ENCODE results near the gene IQCK. TPM values are rescaled to one million over a fixed set of nuclear protein-coding genes. Genes with fewer than 3 reads are reported as not detected.
"Not testable (repeated sequence)": the region's sequence is repeated elsewhere in the genome, so short reads cannot be mapped to it uniquely, and the experiment has no call there.

IQCK gene
- total RNA-seq, 1 experiment from 2014 or later: 15.5 TPM

GRCh38 chr16:19678804-19679203, 39.3 kb upstream of the IQCK start:
- no peak for ATAC-seq
- no peaks in the 10 kb centered on the region for H3K27me3 ChIP-seq (ENCODE audit: control insufficient read depth, insufficient read depth, low read length)
- BruUV-seq (replicated peaks): no TSS peak
- no peaks in the 10 kb centered on the region for H3K36me3 ChIP-seq (ENCODE audit: control insufficient read depth, insufficient read depth, low read length)
- TF ChIP-seq TCF7L2 (IDR thresholded peaks at IDR 0.05; ENCODE audit: low read depth, low read length) (no peak), POLR2AphosphoS5 (IDR thresholded peaks at IDR 0.05; ENCODE audit: low read depth, low read length) (no peak), CTCF (IDR thresholded peaks at IDR 0.05) (no peak), SIN3A (IDR thresholded peaks at IDR 0.05; ENCODE audit: borderline replicate concordance, insufficient read depth, low read depth, low read length) (no peak)
- TF ChIP-seq, protein P1, sequence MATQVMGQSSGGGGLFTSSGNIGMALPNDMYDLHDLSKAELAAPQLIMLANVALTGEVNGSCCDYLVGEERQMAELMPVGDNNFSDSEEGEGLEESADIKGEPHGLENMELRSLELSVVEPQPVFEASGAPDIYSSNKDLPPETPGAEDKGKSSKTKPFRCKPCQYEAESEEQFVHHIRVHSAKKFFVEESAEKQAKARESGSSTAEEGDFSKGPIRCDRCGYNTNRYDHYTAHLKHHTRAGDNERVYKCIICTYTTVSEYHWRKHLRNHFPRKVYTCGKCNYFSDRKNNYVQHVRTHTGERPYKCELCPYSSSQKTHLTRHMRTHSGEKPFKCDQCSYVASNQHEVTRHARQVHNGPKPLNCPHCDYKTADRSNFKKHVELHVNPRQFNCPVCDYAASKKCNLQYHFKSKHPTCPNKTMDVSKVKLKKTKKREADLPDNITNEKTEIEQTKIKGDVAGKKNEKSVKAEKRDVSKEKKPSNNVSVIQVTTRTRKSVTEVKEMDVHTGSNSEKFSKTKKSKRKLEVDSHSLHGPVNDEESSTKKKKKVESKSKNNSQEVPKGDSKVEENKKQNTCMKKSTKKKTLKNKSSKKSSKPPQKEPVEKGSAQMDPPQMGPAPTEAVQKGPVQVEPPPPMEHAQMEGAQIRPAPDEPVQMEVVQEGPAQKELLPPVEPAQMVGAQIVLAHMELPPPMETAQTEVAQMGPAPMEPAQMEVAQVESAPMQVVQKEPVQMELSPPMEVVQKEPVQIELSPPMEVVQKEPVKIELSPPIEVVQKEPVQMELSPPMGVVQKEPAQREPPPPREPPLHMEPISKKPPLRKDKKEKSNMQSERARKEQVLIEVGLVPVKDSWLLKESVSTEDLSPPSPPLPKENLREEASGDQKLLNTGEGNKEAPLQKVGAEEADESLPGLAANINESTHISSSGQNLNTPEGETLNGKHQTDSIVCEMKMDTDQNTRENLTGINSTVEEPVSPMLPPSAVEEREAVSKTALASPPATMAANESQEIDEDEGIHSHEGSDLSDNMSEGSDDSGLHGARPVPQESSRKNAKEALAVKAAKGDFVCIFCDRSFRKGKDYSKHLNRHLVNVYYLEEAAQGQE (IDR thresholded peaks at IDR 0.05; ENCODE audit: insufficient read depth in 1 of 2, low read depth in 2 of 2, low read length in 1 of 2): no peak
- H3K4me1 ChIP-seq (ENCODE audit: control insufficient read depth, insufficient read depth, low read length): no peaks in the 10 kb centered on the region
- intact Hi-C loops (cut with micrococcal nuclease; ENCODE audit: unreplicated experiment): no loop called here
- no peak for DNase-seq (ENCODE audit: low read depth, low spot score)
- POLR2A ChIA-PET: interaction anchor here (0.6 kb wide), 2 partner anchors 9 to 28 kb away, joined by 4 to 10 read pairs; no protein-coding TSS in a partner anchor
- CTCF ChIA-PET: no interaction called here
- in situ Hi-C loops (cut with HindIII; ENCODE audit: low pct_unique_long_range_greater_than_20kb, low sequenced_read_pairs): no loop called here
- H3K4me3 ChIP-seq (ENCODE audit: low read depth in 2 of 2, low read length in 2 of 2): no peak overlapping the region
- H3K27ac ChIP-seq (ENCODE audit: low read length): no peak overlapping the region
- no peaks in the 10 kb centered on the region for H3K9me3 ChIP-seq (ENCODE audit: control insufficient read depth, insufficient read depth, low read depth, low read length)

GRCh38 chr16:19679281-19679680, 38.8 kb upstream of the IQCK start:
- DNase-seq (ENCODE audit: low read depth, low spot score); H3K4me3 ChIP-seq (ENCODE audit: low read depth in 2 of 2, low read length in 2 of 2); in situ Hi-C loops (cut with HindIII; ENCODE audit: low pct_unique_long_range_greater_than_20kb, low sequenced_read_pairs); H3K4me1 ChIP-seq (ENCODE audit: control insufficient read depth, insufficient read depth, low read length); ATAC-seq; intact Hi-C loops (cut with micrococcal nuclease; ENCODE audit: unreplicated experiment); BruUV-seq (replicated peaks); H3K36me3 ChIP-seq (ENCODE audit: control insufficient read depth, insufficient read depth, low read length); H3K27me3 ChIP-seq (ENCODE audit: control insufficient read depth, insufficient read depth, low read length); H3K27ac ChIP-seq (ENCODE audit: low read length); H3K9me3 ChIP-seq (ENCODE audit: control insufficient read depth, insufficient read depth, low read depth, low read length): not testable (repeated sequence)
- ChIA-PET POLR2A (interaction anchor here (0.6 kb wide), 2 partner anchors 8 to 28 kb away, joined by 4 to 10 read pairs; no protein-coding TSS in a partner anchor), CTCF (interaction anchor here (0.6 kb wide), 1 partner anchor 655 kb away, joined by 10 read pairs; no protein-coding TSS in a partner anchor)

DNA sequence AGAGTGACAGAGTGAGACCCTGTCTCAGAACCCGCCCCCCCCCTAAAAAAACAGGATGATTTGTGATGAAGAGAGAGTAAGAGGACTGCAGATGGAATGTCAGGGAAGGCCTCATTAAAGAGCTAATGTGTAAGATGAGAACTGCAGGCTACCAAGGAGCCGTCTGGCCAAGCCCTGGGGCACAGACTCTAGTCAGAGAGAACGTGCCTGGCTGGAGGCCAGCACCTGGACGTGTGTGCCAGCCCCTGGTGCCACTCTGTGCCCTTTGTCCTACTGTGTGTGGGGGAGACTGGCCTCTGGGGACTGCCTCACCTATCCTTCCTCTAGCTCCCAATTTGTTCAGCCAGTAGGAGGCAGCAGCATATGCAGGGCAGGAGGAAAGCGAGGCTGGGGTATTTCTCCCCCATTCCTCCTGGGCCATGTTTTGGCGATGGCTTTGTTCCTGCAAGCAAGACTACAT, 37.2 kb upstream of the IQCK start:
- intact Hi-C loops (cut with micrococcal nuclease; ENCODE audit: unreplicated experiment): no loop called here

More for the DNA sequence above, 37.2 kb upstream of the IQCK start:
- Histone ChIP-seq H3K4me3 (ENCODE audit: low read depth in 2 of 2, low read length in 2 of 2) (no peak overlapping the region), H3K9me3 (ENCODE audit: control insufficient read depth, insufficient read depth, low read depth, low read length) (no peaks in the 10 kb centered on the region), H3K27ac (ENCODE audit: low read length) (no peak overlapping the region), H3K4me1 (ENCODE audit: control insufficient read depth, insufficient read depth, low read length) (no peaks in the 10 kb centered on the region), H3K27me3 (ENCODE audit: control insufficient read depth, insufficient read depth, low read length) (no peaks in the 10 kb centered on the region), H3K36me3 (ENCODE audit: control insufficient read depth, insufficient read depth, low read length) (no peaks in the 10 kb centered on the region)
- ChIA-PET CTCF (interaction anchor here (0.7 kb wide), 1 partner anchor 587 kb away, joined by 7 read pairs; no protein-coding TSS in a partner anchor), POLR2A (no interaction called here)
- no peak for TF ChIP-seq TCF7L2 (IDR thresholded peaks at IDR 0.05; ENCODE audit: low read depth, low read length)
- no peak for TF ChIP-seq SIN3A (IDR thresholded peaks at IDR 0.05; ENCODE audit: borderline replicate concordance, insufficient read depth, low read depth, low read length)
- no peak for TF ChIP-seq POLR2AphosphoS5 (IDR thresholded peaks at IDR 0.05; ENCODE audit: low read depth, low read length)
- TF ChIP-seq, protein P1 (IDR thresholded peaks at IDR 0.05; ENCODE audit: insufficient read depth in 1 of 2, low read depth in 2 of 2, low read length in 1 of 2): no peak
- no peak; the same call in 1 of the 2 replicates for TF ChIP-seq CTCF (IDR thresholded peaks at IDR 0.05)
- no peak for DNase-seq (ENCODE audit: low read depth, low spot score)
- in situ Hi-C loops (cut with HindIII; ENCODE audit: low pct_unique_long_range_greater_than_20kb, low sequenced_read_pairs): no loop called here
- ATAC-seq: peak; percentile 55
- BruUV-seq (replicated peaks): no TSS peak

Measured in Panc1 (cell line).